ENCODE data around the gene MPND.

MPND gene

GRCh38 chr19:4369109-4369887 is 25.9 kb downstream of the MPND start:
- H3K9me3 ChIP-seq (ENCODE audit: low read length): no peaks in the 10 kb centered on the region
- H3K79me2 ChIP-seq (ENCODE audit: insufficient read depth, low read length): no peaks in the 10 kb centered on the region
- H3K4me1 ChIP-seq (ENCODE audit: insufficient read depth, low read length, severe bottlenecking): peaks cover 26% of the 10 kb centered on the region
- no peaks in the 10 kb centered on the region for H3F3A ChIP-seq (ENCODE audit: insufficient read depth, low read length)
- H3K9me2 ChIP-seq (ENCODE audit: low read depth, low read length): no peaks in the 10 kb centered on the region
- peak overlapping the region; percentile 67 for H3K4me2 ChIP-seq (ENCODE audit: low read length)
- peaks cover 11% of the 10 kb centered on the region for H3K36me3 ChIP-seq (ENCODE audit: insufficient read depth, low read length)
- TF ChIP-seq EZH2 (IDR thresholded peaks at IDR 0.05; ENCODE audit: borderline replicate concordance, low read length) (no peak), CTCF (IDR thresholded peaks at IDR 0.05; ENCODE audit: low read length) (no peak)
- peak overlapping the region; percentile 56; the same call in 1 of the 2 replicates for H3K9ac ChIP-seq (ENCODE audit: low read length)
- peak overlapping the region; percentile 42 for H3K4me3 ChIP-seq (ENCODE audit: low read depth, low read length, poor library complexity, severe bottlenecking)
- H3K27me3 ChIP-seq (ENCODE audit: insufficient read depth, low read length): no peaks in the 10 kb centered on the region
- H4K20me1 ChIP-seq (ENCODE audit: insufficient read depth, low read length): no peaks in the 10 kb centered on the region
- no peak overlapping the region for H2AFZ ChIP-seq (ENCODE audit: low read length)
- H3K27ac ChIP-seq (ENCODE audit: low read depth, low read length, poor library complexity, severe bottlenecking): peak overlapping the region; percentile 81

GRCh38 chr19:4369888-4370260 is 26.5 kb downstream of the MPND start:
- Histone ChIP-seq H3K4me1 (ENCODE audit: insufficient read depth, low read length, severe bottlenecking) (peaks cover 26% of the 10 kb centered on the region), H3K9me2 (ENCODE audit: low read depth, low read length) (no peaks in the 10 kb centered on the region), H2AFZ (ENCODE audit: low read length) (no peak overlapping the region), H3K4me3 (ENCODE audit: low read depth, low read length, poor library complexity, severe bottlenecking) (peak overlapping the region; percentile 42), H3K36me3 (ENCODE audit: insufficient read depth, low read length) (peaks cover 11% of the 10 kb centered on the region), H3K79me2 (ENCODE audit: insufficient read depth, low read length) (no peaks in the 10 kb centered on the region), H4K20me1 (ENCODE audit: insufficient read depth, low read length) (no peaks in the 10 kb centered on the region), H3K27ac (ENCODE audit: low read depth, low read length, poor library complexity, severe bottlenecking) (peak overlapping the region; percentile 81), H3K27me3 (ENCODE audit: insufficient read depth, low read length) (no peaks in the 10 kb centered on the region), H3K4me2 (ENCODE audit: low read length) (peak overlapping the region; percentile 67), H3F3A (ENCODE audit: insufficient read depth, low read length) (no peaks in the 10 kb centered on the region), H3K9me3 (ENCODE audit: low read length) (no peaks in the 10 kb centered on the region), H3K9ac (ENCODE audit: low read length) (peak overlapping the region; percentile 56; the same call in 1 of the 2 replicates)
- peak; percentile 75 for TF ChIP-seq CTCF (IDR thresholded peaks at IDR 0.05; ENCODE audit: low read length)
- TF ChIP-seq EZH2 (IDR thresholded peaks at IDR 0.05; ENCODE audit: borderline replicate concordance, low read length): no peak

- H3K4me1 ChIP-seq (ENCODE audit: insufficient read depth, low read length, severe bottlenecking): peaks cover 33% of the 10 kb centered on the region
- TF ChIP-seq EZH2 (IDR thresholded peaks at IDR 0.05; ENCODE audit: borderline replicate concordance, low read length): no peak
- no peak for TF ChIP-seq CTCF (IDR thresholded peaks at IDR 0.05; ENCODE audit: low read length)
- H3K27ac ChIP-seq (ENCODE audit: low read depth, low read length, poor library complexity, severe bottlenecking): no peak overlapping the region
- H3K9me2 ChIP-seq (ENCODE audit: low read depth, low read length): no peaks in the 10 kb centered on the region
- H3K9ac ChIP-seq (ENCODE audit: low read length): peak overlapping the region; percentile 32; the same call in 1 of the 2 replicates
- H4K20me1 ChIP-seq (ENCODE audit: insufficient read depth, low read length): no peaks in the 10 kb centered on the region
- no peaks in the 10 kb centered on the region for H3K79me2 ChIP-seq (ENCODE audit: insufficient read depth, low read length)
- no peaks in the 10 kb centered on the region for H3K9me3 ChIP-seq (ENCODE audit: low read length)
- no peak overlapping the region for H2AFZ ChIP-seq (ENCODE audit: low read length)
- H3K4me2 ChIP-seq (ENCODE audit: low read length): peak overlapping the region; percentile 67; the same call in 1 of the 2 replicates
- peaks cover 5% of the 10 kb centered on the region for H3K36me3 ChIP-seq (ENCODE audit: insufficient read depth, low read length)
- no peaks in the 10 kb centered on the region for H3K27me3 ChIP-seq (ENCODE audit: insufficient read depth, low read length)
- peak overlapping the region; percentile 14 for H3K4me3 ChIP-seq (ENCODE audit: low read depth, low read length, poor library complexity, severe bottlenecking)
- no peaks in the 10 kb centered on the region for H3F3A ChIP-seq (ENCODE audit: insufficient read depth, low read length)
Measured at GRCh38 chr19:4370418-4371041, 27.2 kb downstream of the MPND start.

Data from OCI-LY1 (cell line).